Stimulated activated naive CD8-positive, alpha-beta T cell treated with anti-CD3 and anti-CD28 coated beads, Interleukin-15, Interleukin-2, amounts not matched to agents 100 ng/mL and 50 ng/mL, for 24 hours (primary cell): ENCODE measurements around the gene UBAP1.
"Not testable (repeated sequence)": the region's sequence is repeated elsewhere in the genome, so short reads cannot be mapped to it uniquely, and the experiment has no call there.

Experiments used
- H3K27ac Mint-ChIP-seq: one replicate; pipeline ENCODE4 v1.8.0; 2021; ENCODE audit warnings: mild to moderate bottlenecking, mixed read lengths
- H3K27me3 Mint-ChIP-seq: one replicate; pipeline ENCODE4 v1.8.0; 2021; ENCODE audit warnings: mixed read lengths
- H3K36me3 Mint-ChIP-seq: one replicate; pipeline ENCODE4 v1.8.0; 2021; ENCODE audit warnings: low read depth, mixed read lengths
- H3K4me1 Mint-ChIP-seq: one replicate; pipeline ENCODE4 v1.8.0; 2021; ENCODE audit warnings: low read depth, mixed read lengths
- H3K4me3 Mint-ChIP-seq: one replicate; pipeline ENCODE4 v1.8.0; 2021; ENCODE audit warnings: mild to moderate bottlenecking, mixed read lengths
- H3K9me3 Mint-ChIP-seq: one replicate; pipeline ENCODE4 v1.8.0; 2021; ENCODE audit warnings: mixed read lengths

The UBAP1 gene

GRCh38 chr9:34230556-34230955, 51.7 kb downstream of the UBAP1 start:
- Mint-ChIP-seq H3K4me3 (no peak overlapping the region), H3K4me1 (no peaks in the 10 kb centered on the region), H3K27me3 (no peaks in the 10 kb centered on the region), H3K9me3 (no peaks in the 10 kb centered on the region), H3K36me3 (peaks cover 19% of the 10 kb centered on the region), H3K27ac (no peak overlapping the region)

GRCh38 chr9:34232201-34232600, 53.4 kb downstream of the UBAP1 start:
- no peaks in the 10 kb centered on the region for H3K9me3 Mint-ChIP-seq
- H3K4me1 Mint-ChIP-seq = no peaks in the 10 kb centered on the region
- H3K27ac Mint-ChIP-seq = no peak overlapping the region
- peaks cover 25% of the 10 kb centered on the region for H3K36me3 Mint-ChIP-seq
- no peak overlapping the region for H3K4me3 Mint-ChIP-seq
- H3K27me3 Mint-ChIP-seq = no peaks in the 10 kb centered on the region

GRCh38 chr9:34233672-34234071, 54.8 kb downstream of the UBAP1 start:
- Mint-ChIP-seq H3K27me3 (no peaks in the 10 kb centered on the region), H3K4me1 (no peaks in the 10 kb centered on the region), H3K27ac (no peak overlapping the region), H3K36me3 (peaks cover 34% of the 10 kb centered on the region), H3K9me3 (no peaks in the 10 kb centered on the region), H3K4me3 (no peak overlapping the region)

GRCh38 chr9:34237836-34238235, 59.0 kb downstream of the UBAP1 start:
- no peak overlapping the region for H3K27ac Mint-ChIP-seq
- no peaks in the 10 kb centered on the region for H3K27me3 Mint-ChIP-seq
- peaks cover 5% of the 10 kb centered on the region for H3K4me1 Mint-ChIP-seq
- H3K36me3 Mint-ChIP-seq = peaks cover 53% of the 10 kb centered on the region
- no peak overlapping the region for H3K4me3 Mint-ChIP-seq
- H3K9me3 Mint-ChIP-seq = no peaks in the 10 kb centered on the region

- H3K36me3 Mint-ChIP-seq = peaks cover 58% of the 10 kb centered on the region
- H3K9me3 Mint-ChIP-seq = no peaks in the 10 kb centered on the region
- peaks cover 5% of the 10 kb centered on the region for H3K4me1 Mint-ChIP-seq
- no peak overlapping the region for H3K4me3 Mint-ChIP-seq
- peak overlapping the region; percentile 41 for H3K27ac Mint-ChIP-seq
- H3K27me3 Mint-ChIP-seq = no peaks in the 10 kb centered on the region
Measured at GRCh38 chr9:34240006-34240405, 61.2 kb downstream of the UBAP1 start.

GRCh38 chr9:34242830-34243229, 64.0 kb downstream of the UBAP1 start:
- Mint-ChIP-seq H3K4me3 (no peak overlapping the region), H3K36me3 (peaks cover 56% of the 10 kb centered on the region), H3K9me3 (no peaks in the 10 kb centered on the region), H3K27me3 (no peaks in the 10 kb centered on the region), H3K27ac (no peak overlapping the region), H3K4me1 (peaks cover 13% of the 10 kb centered on the region)

- not testable (repeated sequence) for H3K27me3 Mint-ChIP-seq, H3K4me3 Mint-ChIP-seq, H3K9me3 Mint-ChIP-seq, H3K27ac Mint-ChIP-seq
- H3K36me3 Mint-ChIP-seq = peaks cover 54% of the 10 kb centered on the region
- H3K4me1 Mint-ChIP-seq = peaks cover 10% of the 10 kb centered on the region
Measured at GRCh38 chr9:34245212-34245611, 66.4 kb downstream of the UBAP1 start.

GRCh38 chr9:34246453-34246852, 67.6 kb downstream of the UBAP1 start:
- no peaks in the 10 kb centered on the region for H3K27me3 Mint-ChIP-seq
- no peaks in the 10 kb centered on the region for H3K9me3 Mint-ChIP-seq
- peaks cover 58% of the 10 kb centered on the region for H3K36me3 Mint-ChIP-seq
- peaks cover 8% of the 10 kb centered on the region for H3K4me1 Mint-ChIP-seq
- H3K27ac Mint-ChIP-seq = peak overlapping the region; percentile 61
- H3K4me3 Mint-ChIP-seq = no peak overlapping the region

GRCh38 chr9:34247782-34248181, 68.9 kb downstream of the UBAP1 start:
- not testable (repeated sequence) for H3K4me1 Mint-ChIP-seq, H3K4me3 Mint-ChIP-seq, H3K27ac Mint-ChIP-seq, H3K27me3 Mint-ChIP-seq, H3K9me3 Mint-ChIP-seq
- peaks cover 52% of the 10 kb centered on the region for H3K36me3 Mint-ChIP-seq

GRCh38 chr9:34249274-34249673, 70.4 kb downstream of the UBAP1 start:
- Mint-ChIP-seq H3K36me3 (peaks cover 43% of the 10 kb centered on the region), H3K27ac (peak overlapping the region; percentile 21), H3K9me3 (no peaks in the 10 kb centered on the region), H3K4me1 (peaks cover 8% of the 10 kb centered on the region), H3K4me3 (no peak overlapping the region), H3K27me3 (no peaks in the 10 kb centered on the region)

GRCh38 chr9:34250721-34251120, 71.9 kb downstream of the UBAP1 start:
- H3K27ac Mint-ChIP-seq = no peak overlapping the region
- H3K36me3 Mint-ChIP-seq = peaks cover 43% of the 10 kb centered on the region

GRCh38 chr9:34252016-34252415, 73.2 kb downstream of the UBAP1 start:
- Mint-ChIP-seq H3K4me1 (peaks cover 6% of the 10 kb centered on the region), H3K4me3 (no peak overlapping the region), H3K36me3 (peaks cover 47% of the 10 kb centered on the region), H3K27me3 (no peaks in the 10 kb centered on the region), H3K27ac (no peak overlapping the region), H3K9me3 (no peaks in the 10 kb centered on the region)

More at GRCh38 chr9:34250721-34251120, 71.9 kb downstream of the UBAP1 start:
- Mint-ChIP-seq H3K9me3 (no peaks in the 10 kb centered on the region), H3K4me3 (no peak overlapping the region), H3K4me1 (peaks cover 8% of the 10 kb centered on the region), H3K27me3 (no peaks in the 10 kb centered on the region)

GRCh38 chr9:34252670-34253459, 74.0 kb downstream of the UBAP1 start:
- no peak overlapping the region for H3K4me3 Mint-ChIP-seq
- peak overlapping the region; percentile 7 for H3K27ac Mint-ChIP-seq
- H3K36me3 Mint-ChIP-seq = peaks cover 47% of the 10 kb centered on the region
- no peaks in the 10 kb centered on the region for H3K9me3 Mint-ChIP-seq
- H3K27me3 Mint-ChIP-seq = no peaks in the 10 kb centered on the region
- H3K4me1 Mint-ChIP-seq = peaks cover 12% of the 10 kb centered on the region

GRCh38 chr9:34253460-34253837, 74.6 kb downstream of the UBAP1 start:
- no peaks in the 10 kb centered on the region for H3K27me3 Mint-ChIP-seq
- peaks cover 51% of the 10 kb centered on the region for H3K36me3 Mint-ChIP-seq
- H3K27ac Mint-ChIP-seq = peak overlapping the region; percentile 7
- no peaks in the 10 kb centered on the region for H3K9me3 Mint-ChIP-seq
- H3K4me3 Mint-ChIP-seq = no peak overlapping the region
- H3K4me1 Mint-ChIP-seq = peaks cover 12% of the 10 kb centered on the region

- H3K4me3 Mint-ChIP-seq = no peak overlapping the region
- no peaks in the 10 kb centered on the region for H3K27me3 Mint-ChIP-seq
- H3K4me1 Mint-ChIP-seq = peaks cover 12% of the 10 kb centered on the region
- H3K27ac Mint-ChIP-seq = no peak overlapping the region
- no peaks in the 10 kb centered on the region for H3K9me3 Mint-ChIP-seq
- peaks cover 52% of the 10 kb centered on the region for H3K36me3 Mint-ChIP-seq
Measured at GRCh38 chr9:34254141-34254913, 75.5 kb downstream of the UBAP1 start.
